Neuron (in vitro differentiated cells): ENCODE results near the gene PCSK6.

Experiments
- H2AFZ ChIP-seq: one replicate; pipeline ENCODE4 v1.6.1; 2013; ENCODE audit warnings: low read depth, mild to moderate bottlenecking, inconsistent platforms, low read length, moderate library complexity
- H3K27me3 ChIP-seq: one replicate; pipeline ENCODE4 v1.6.1; 2013; ENCODE audit warnings: low read length; ENCODE audit not compliant: insufficient read depth
- H3K36me3 ChIP-seq: one replicate; pipeline ENCODE4 v1.6.1; 2013; ENCODE audit warnings: low read length; ENCODE audit not compliant: insufficient read depth
- H3K4me1 ChIP-seq: one replicate; pipeline ENCODE4 v1.6.1; 2013; ENCODE audit warnings: low read length; ENCODE audit not compliant: insufficient read depth
- H3K4me3 ChIP-seq: 2 replicates; pipeline ENCODE4 v1.5.1; 2013; ENCODE audit warnings: mild to moderate bottlenecking, low read length, moderate library complexity
- H3K9me3 ChIP-seq: one replicate; pipeline ENCODE4 v1.6.1; 2013; ENCODE audit warnings: low read length

Gene PCSK6

GRCh38 chr15:101314336-101315125 lies 175.0 kb downstream of the PCSK6 start:
- Histone ChIP-seq H2AFZ (no peak overlapping the region), H3K4me3 (no peak overlapping the region), H3K9me3 (no peaks in the 10 kb centered on the region), H3K36me3 (peaks cover 2% of the 10 kb centered on the region), H3K27me3 (no peaks in the 10 kb centered on the region), H3K4me1 (no peaks in the 10 kb centered on the region)

- H3K4me1 ChIP-seq, result peaks cover 2% of the 10 kb centered on the region
- no peak overlapping the region for H2AFZ ChIP-seq
- H3K9me3 ChIP-seq, result no peaks in the 10 kb centered on the region
- no peaks in the 10 kb centered on the region for H3K27me3 ChIP-seq
- peaks cover 2% of the 10 kb centered on the region for H3K36me3 ChIP-seq
- no peak overlapping the region for H3K4me3 ChIP-seq
Measured at GRCh38 chr15:101313041-101313761, 176.3 kb downstream of the PCSK6 start.

GRCh38 chr15:101310508-101310907 lies 179.0 kb downstream of the PCSK6 start:
- no peaks in the 10 kb centered on the region for H3K36me3 ChIP-seq
- H3K27me3 ChIP-seq, result no peaks in the 10 kb centered on the region
- H2AFZ ChIP-seq, result no peak overlapping the region
- no peak overlapping the region for H3K4me3 ChIP-seq
- H3K9me3 ChIP-seq, result no peaks in the 10 kb centered on the region
- H3K4me1 ChIP-seq, result peaks cover 5% of the 10 kb centered on the region

GRCh38 chr15:101310161-101310480 lies 179.4 kb downstream of the PCSK6 start:
- H3K4me1 ChIP-seq, result peaks cover 5% of the 10 kb centered on the region
- no peaks in the 10 kb centered on the region for H3K9me3 ChIP-seq
- H2AFZ ChIP-seq, result no peak overlapping the region
- H3K4me3 ChIP-seq, result no peak overlapping the region
- H3K36me3 ChIP-seq, result no peaks in the 10 kb centered on the region
- H3K27me3 ChIP-seq, result no peaks in the 10 kb centered on the region

GRCh38 chr15:101309436-101310160 lies 179.9 kb downstream of the PCSK6 start:
- Histone ChIP-seq H3K36me3 (no peaks in the 10 kb centered on the region), H3K4me3 (no peak overlapping the region), H3K9me3 (no peaks in the 10 kb centered on the region), H3K4me1 (peaks cover 5% of the 10 kb centered on the region), H3K27me3 (no peaks in the 10 kb centered on the region), H2AFZ (no peak overlapping the region)

GRCh38 chr15:101308604-101309435 lies 180.7 kb downstream of the PCSK6 start:
- no peak overlapping the region for H2AFZ ChIP-seq
- H3K9me3 ChIP-seq, result no peaks in the 10 kb centered on the region
- no peak overlapping the region for H3K4me3 ChIP-seq
- no peaks in the 10 kb centered on the region for H3K27me3 ChIP-seq
- H3K4me1 ChIP-seq, result peaks cover 5% of the 10 kb centered on the region
- H3K36me3 ChIP-seq, result no peaks in the 10 kb centered on the region

GRCh38 chr15:101307897-101308603 lies 181.5 kb downstream of the PCSK6 start:
- H3K4me3 ChIP-seq, result no peak overlapping the region
- no peaks in the 10 kb centered on the region for H3K27me3 ChIP-seq
- no peak overlapping the region for H2AFZ ChIP-seq
- H3K9me3 ChIP-seq, result no peaks in the 10 kb centered on the region
- H3K4me1 ChIP-seq, result peaks cover 5% of the 10 kb centered on the region
- no peaks in the 10 kb centered on the region for H3K36me3 ChIP-seq

- Histone ChIP-seq H2AFZ (no peak overlapping the region), H3K4me1 (peaks cover 5% of the 10 kb centered on the region), H3K36me3 (no peaks in the 10 kb centered on the region), H3K27me3 (no peaks in the 10 kb centered on the region), H3K9me3 (no peaks in the 10 kb centered on the region), H3K4me3 (no peak overlapping the region)
Measured at GRCh38 chr15:101307048-101307896, 182.2 kb downstream of the PCSK6 start.

- H3K9me3 ChIP-seq, result no peaks in the 10 kb centered on the region
- no peaks in the 10 kb centered on the region for H3K36me3 ChIP-seq
- H3K27me3 ChIP-seq, result no peaks in the 10 kb centered on the region
- H2AFZ ChIP-seq, result no peak overlapping the region
- peaks cover 5% of the 10 kb centered on the region for H3K4me1 ChIP-seq
- no peak overlapping the region for H3K4me3 ChIP-seq
Measured at GRCh38 chr15:101306341-101307047, 183.0 kb downstream of the PCSK6 start.

GRCh38 chr15:101305820-101306255 lies 183.7 kb downstream of the PCSK6 start:
- Histone ChIP-seq H3K4me3 (no peak overlapping the region), H3K27me3 (no peaks in the 10 kb centered on the region), H3K36me3 (no peaks in the 10 kb centered on the region), H2AFZ (no peak overlapping the region), H3K4me1 (peaks cover 5% of the 10 kb centered on the region), H3K9me3 (no peaks in the 10 kb centered on the region)

- H3K4me1 ChIP-seq, result peaks cover 5% of the 10 kb centered on the region
- no peak overlapping the region for H3K4me3 ChIP-seq
- no peaks in the 10 kb centered on the region for H3K36me3 ChIP-seq
- no peaks in the 10 kb centered on the region for H3K27me3 ChIP-seq
- no peak overlapping the region for H2AFZ ChIP-seq
- H3K9me3 ChIP-seq, result no peaks in the 10 kb centered on the region
Measured at GRCh38 chr15:101303408-101303807, 186.1 kb downstream of the PCSK6 start.
